GM12864 (cell line): ENCODE measurements around the gene FCSK.

Experiments
- DNase-seq: peaks from one replicate; pipeline ENCODE4 v3.0.0-alpha.2; 2011; ENCODE audit warnings: low read depth
- H3K4me3 ChIP-seq: 2 replicates; pipeline ENCODE4 v1.5.1; 2011; ENCODE audit warnings: mild to moderate bottlenecking, low read depth, low read length, control low read depth
- CTCF ChIP-seq: IDR thresholded peaks from 2 replicates; pipeline ENCODE4 v1.5.1; 2011; ENCODE audit warnings: low read depth, mild to moderate bottlenecking, moderate library complexity, low read length, control low read depth, inconsistent platforms; ENCODE audit errors: missing control alignments

FCSK gene

GRCh38 chr16:70470927-70471341 is 16.5 kb downstream of the FCSK start:
- no peak overlapping the region for H3K4me3 ChIP-seq
- no peak for DNase-seq
- peak; percentile 13 for TF ChIP-seq CTCF

DNA sequence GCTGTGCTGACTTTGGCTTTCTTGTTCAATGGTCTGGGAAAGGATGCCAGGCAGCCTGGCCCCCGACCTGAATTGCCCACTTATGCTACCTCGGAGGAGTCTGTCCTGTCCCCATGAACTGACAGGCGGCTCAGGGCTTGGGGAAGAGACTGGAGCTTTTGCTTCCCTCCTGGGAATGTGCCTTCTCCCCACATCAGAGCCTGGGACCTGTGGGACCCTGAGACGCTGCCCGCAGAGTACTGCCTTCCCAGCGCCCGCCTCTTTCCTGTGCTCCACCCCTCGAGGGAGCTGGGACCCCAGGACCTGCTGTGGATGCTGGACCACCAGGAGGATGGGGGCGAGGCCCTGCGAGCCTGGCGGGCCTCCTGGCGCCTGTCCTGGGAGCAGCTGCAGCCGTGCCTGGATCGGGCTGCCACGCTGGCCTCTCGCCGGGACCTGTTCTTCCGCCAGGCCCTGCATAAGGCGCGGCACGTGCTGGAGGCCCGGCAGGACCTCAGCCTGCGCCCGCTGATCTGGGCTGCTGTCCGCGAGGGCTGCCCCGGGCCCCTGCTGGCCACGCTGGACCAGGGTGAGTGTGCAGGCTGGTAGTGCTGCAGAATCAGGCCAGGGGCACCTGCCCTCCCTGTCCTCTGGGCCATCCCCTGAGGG is 18.5 kb downstream of the FCSK start:
- no peak overlapping the region for H3K4me3 ChIP-seq
- TF ChIP-seq CTCF, result no peak
- no peak for DNase-seq

GRCh38 chr16:70473446-70474319 is 19.3 kb downstream of the FCSK start:
- TF ChIP-seq CTCF, result peak; percentile 21
- H3K4me3 ChIP-seq, result no peak overlapping the region
- no peak for DNase-seq

DNA sequence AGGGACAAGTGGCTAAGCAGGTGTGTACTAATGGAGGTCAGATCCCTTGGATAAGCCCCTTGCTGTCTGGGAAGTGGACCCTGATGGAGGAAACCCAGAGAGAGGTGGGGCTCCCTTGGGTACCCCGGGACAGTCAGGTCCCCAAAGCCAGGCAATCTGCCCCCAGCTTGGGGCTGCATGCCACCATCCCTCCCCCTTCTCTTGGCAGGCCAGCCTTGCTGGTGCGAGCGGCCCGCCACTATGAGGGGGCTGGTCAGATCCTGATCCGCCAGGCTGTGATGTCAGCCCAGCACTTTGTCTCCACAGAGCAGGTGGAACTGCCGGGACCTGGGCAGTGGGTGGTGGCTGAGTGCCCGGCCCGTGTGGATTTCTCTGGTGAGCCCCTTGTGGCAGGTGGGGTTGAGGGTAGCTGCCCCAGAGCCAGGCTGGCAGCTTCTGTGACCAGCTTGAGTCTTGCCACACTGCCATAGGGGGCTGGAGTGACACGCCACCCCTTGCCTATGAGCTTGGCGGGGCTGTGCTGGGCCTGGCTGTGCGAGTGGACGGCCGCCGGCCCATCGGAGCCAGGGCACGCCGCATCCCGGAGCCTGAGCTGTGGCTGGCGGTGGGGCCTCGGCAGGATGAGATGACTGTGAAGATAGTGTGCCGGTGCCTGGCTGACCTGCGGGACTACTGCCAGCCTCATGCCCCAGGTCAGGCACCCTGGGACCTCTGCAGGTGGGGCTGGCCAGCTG is 20.1 kb downstream of the FCSK start:
- TF ChIP-seq CTCF, result no peak
- no peak for DNase-seq
- no peak overlapping the region for H3K4me3 ChIP-seq

- no peak for DNase-seq
- TF ChIP-seq CTCF, result no peak
- no peak overlapping the region for H3K4me3 ChIP-seq
These were observed 20.9 kb downstream of the FCSK start for GRCh38 chr16:70475054-70475871.

GRCh38 chr16:70476272-70477020 is 22.1 kb downstream of the FCSK start:
- TF ChIP-seq CTCF, result no peak
- no peak overlapping the region for H3K4me3 ChIP-seq
- DNase-seq, result peak; percentile 90
